Endothelial cell of umbilical vein (primary cell): ENCODE results near the gene FASLG. TPM values are rescaled to one million over a fixed set of nuclear protein-coding genes. Genes with fewer than 3 reads are reported as not detected.

ENCODE experiments used
- Bru-seq: library from RNA; stranded (reverse); fragments of 400-500 nt; gene quantifications from one replicate; lab custom pipeline; 2021; lab: Mats Ljungman, UMichigan
- BruChase-seq, 2 experiments: library from RNA; stranded (reverse); fragments of 400-500 nt; gene quantifications; one replicate each; lab custom pipeline; 2021; lab: Mats Ljungman, UMichigan
- BruUV-seq: library from RNA; stranded (reverse); fragments of 400-500 nt; replicated peaks from 2 replicates; lab custom pipeline; 2021; lab: Mats Ljungman, UMichigan
- CTCF ChIA-PET: fragments of 300-600, 350-600 bp; sonication (Branson Sonifier 250); formaldehyde crosslinking; loops from one replicate; lab custom pipeline; 2021; ENCODE audit warnings: antibody characterized with exemption, inconsistent platforms; lab: Charles Lee
- POLR2A ChIA-PET: fragments of 300-600, 350-600 bp; sonication (Branson Sonifier 250); formaldehyde crosslinking; loops from one replicate; lab custom pipeline; 2021; ENCODE audit warnings: antibody characterized with exemption, inconsistent platforms; lab: Charles Lee
- DNase-seq: peaks from one replicate; pipeline ENCODE4 v3.0.0-alpha.2; 2011; ENCODE audit warnings: low read depth, low spot score
- FAIRE-seq: peaks from 2 replicates; lab custom pipeline; 2011; peaks lifted over from hg19 to GRCh38; lab: Jason Lieb, UNC
- H2AFZ ChIP-seq: 2 replicates; pipeline ENCODE4 v1.6.0; 2012; ENCODE audit warnings: low read depth, low read length, control low read depth, inconsistent platforms
- H3K27ac ChIP-seq: 2 replicates; pipeline ENCODE4 v1.5.1; 2011; ENCODE audit warnings: low read depth, mild to moderate bottlenecking, control low read depth, low read length, moderate library complexity; ENCODE audit not compliant: insufficient read depth
- H3K27me3 ChIP-seq, 2 experiments: 2 replicates each; pipeline versions ENCODE4 v1.6.0 to v1.6.1; 2011; ENCODE audit warnings: low read length in 2 of 2, mixed read lengths in 1 of 2; ENCODE audit not compliant: control insufficient read depth in 2 of 2, insufficient read depth in 2 of 2
- H3K36me3 ChIP-seq, 2 experiments: 2 replicates in 1 of 2; 3 replicates in 1 of 2; pipeline ENCODE4 v1.5.1; 2011; ENCODE audit warnings: low read length in 2 of 2, mild to moderate bottlenecking in 1 of 2, moderate library complexity in 1 of 2; ENCODE audit not compliant: control insufficient read depth in 2 of 2, insufficient read depth in 2 of 2; ENCODE audit errors: extremely low read depth in 1 of 2
- H3K4me1 ChIP-seq: 3 replicates; pipeline ENCODE4 v1.5.1; 2011; ENCODE audit warnings: mild to moderate bottlenecking, low read length; ENCODE audit not compliant: control insufficient read depth, insufficient read depth; ENCODE audit errors: extremely low read depth
- H3K4me2 ChIP-seq: 2 replicates; pipeline ENCODE4 v1.6.1; 2011; ENCODE audit warnings: low read length, control low read depth, mixed read lengths; ENCODE audit not compliant: insufficient read depth
- H3K4me3 ChIP-seq, 3 experiments: fragments of 200-600 bp in 1 of 3; sonication (generic), shearing (Covaris generic) in 1 of 3; replicated peaks in 1 of 3; 2 replicates each; pipeline ENCODE4 v1.5.1; 2011 to 2016; ENCODE audit warnings: control low read depth in 3 of 3, low read length in 3 of 3, mild to moderate bottlenecking in 2 of 3, inconsistent platforms in 1 of 3, low read depth in 1 of 3, moderate library complexity in 1 of 3; ENCODE audit not compliant: insufficient read depth in 1 of 3
- H3K79me2 ChIP-seq: 2 replicates; pipeline ENCODE4 v1.6.0; 2012; ENCODE audit warnings: low read length, inconsistent platforms; ENCODE audit not compliant: control insufficient read depth, insufficient read depth
- H3K9ac ChIP-seq: replicated peaks from 2 replicates; pipeline ENCODE3; 2011; ENCODE audit warnings: low read length, control low read depth; ENCODE audit not compliant: insufficient read depth; ENCODE audit errors: extremely low read depth
- H3K9me1 ChIP-seq: replicated peaks from 3 replicates; pipeline ENCODE4 v1.6.0; 2011; ENCODE audit warnings: mild to moderate bottlenecking, low read length; ENCODE audit not compliant: control insufficient read depth, insufficient read depth; ENCODE audit errors: extremely low read depth
- H3K9me3 ChIP-seq: replicated peaks from 2 replicates; pipeline ENCODE4 v1.5.1; 2012; ENCODE audit warnings: low read length, inconsistent platforms; ENCODE audit not compliant: control insufficient read depth, insufficient read depth
- H4K20me1 ChIP-seq: replicated peaks from 2 replicates; pipeline ENCODE3; 2011; ENCODE audit warnings: mild to moderate bottlenecking, low read length; ENCODE audit not compliant: control insufficient read depth, insufficient read depth; ENCODE audit errors: extremely low read depth
- CTCF ChIP-seq, 2 donors: IDR thresholded peaks; 1 replicate in 1 of 2; 2 replicates in 1 of 2; pipeline ENCODE4 v1.5.1; 2011; ENCODE audit warnings: low read length in 2 of 2, mild to moderate bottlenecking in 2 of 2, moderate library complexity in 2 of 2, control low read depth in 1 of 2, inconsistent platforms in 1 of 2, low read depth in 1 of 2; ENCODE audit not compliant: insufficient read depth in 1 of 2; ENCODE audit errors: extremely low read depth in 1 of 2
- EZH2 ChIP-seq: IDR thresholded peaks from 2 replicates; pipeline ENCODE4 v1.6.1; 2012; ENCODE audit warnings: borderline replicate concordance, low read depth, mild to moderate bottlenecking, moderate library complexity, low read length, inconsistent platforms; ENCODE audit not compliant: severe bottlenecking
- FOS ChIP-seq: IDR thresholded peaks from 2 replicates; pipeline ENCODE4 v1.6.1; 2011; ENCODE audit warnings: mild to moderate bottlenecking, low read length, moderate library complexity, borderline replicate concordance; ENCODE audit not compliant: insufficient read depth
- MAX ChIP-seq: IDR thresholded peaks from 2 replicates; pipeline ENCODE4 v1.6.1; 2011; ENCODE audit not compliant: insufficient read depth, insufficient read length
- POLR2A ChIP-seq: IDR thresholded peaks from 2 replicates; pipeline ENCODE4 v1.6.1; 2012; ENCODE audit warnings: low read depth, mild to moderate bottlenecking, control low read depth, low read length
- dilution Hi-C: fragments of 300-500 bp; cut with MboI; formaldehyde crosslinking; loops from one replicate; pipeline ENCODE4 v1.15.0; 2019; ENCODE audit warnings: low sequenced_read_pairs; ENCODE audit not compliant: extremely low pct_ligation_motif_present
- intact Hi-C: fragments of 100-400 bp; cut with micrococcal nuclease; formaldehyde crosslinking; loops from one replicate; pipeline ENCODE4 v1.10.0; 2022
- long read RNA-seq: library from polyadenylated mRNA; stranded (forward); transcript quantifications from one replicate; pipeline ENCODE4 v2.0.0, GENCODE V29; 2021
- polyA minus RNA-seq, 3 experiments: library from RNA; depleted of rRNA, polyadenylated mRNA; stranded (reverse); fragments of >200 nt; gene quantifications; 1 replicate in 1 of 3; 2 replicates in 2 of 3; pipeline ENCODE4 v1.2.3, GENCODE V29; 2011
- polyA plus RNA-seq, 4 experiments: library from polyadenylated mRNA; depleted of rRNA in 3 of 4; stranded (reverse) in 3 of 4; unstranded in 1 of 4; fragments of >200 nt; gene quantifications; 2 replicates each; pipeline versions ENCODE4 v1.2.1 to v1.2.3, GENCODE V29; 2011 to 2012; ENCODE audit warnings: missing spikeins in 1 of 4
- total RNA-seq: library from RNA; stranded (reverse); gene quantifications from 2 replicates; pipeline ENCODE4 v1.2.3, GENCODE V29; 2021

The FASLG gene
- not detected in 2 replicates for total RNA-seq
- not detected in 2 replicates for polyA plus RNA-seq
- polyA plus RNA-seq (2011; cell fraction: cytosol; rRNA removed), result not detected in 2 replicates
- not detected in 2 replicates for polyA plus RNA-seq (2011; cell fraction: nucleus; rRNA removed)
- not detected in 2 replicates for polyA plus RNA-seq (2012)
- not detected in 2 replicates for polyA minus RNA-seq
- polyA minus RNA-seq (2011; cell fraction: cytosol; rRNA and poly(A)+ RNA removed), result not detected
- polyA minus RNA-seq (2011; cell fraction: nucleus; rRNA and poly(A)+ RNA removed), result not detected in 2 replicates
- not detected for Bru-seq, nascent RNA
- BruChase-seq, experiment 1, labeled RNA remaining after a 6-hour chase, result not detected
- BruChase-seq, experiment 2, labeled RNA remaining after a 2-hour chase, result percentile 2 among the genes with signal in this experiment
- long read RNA-seq, result 0 reads

- H3K9me1 ChIP-seq, result no peaks in the 10 kb centered on the region
- H3K27me3 ChIP-seq, result peaks cover 0 to 2% of the 10 kb centered on the region in 2 experiments
- H2AFZ ChIP-seq, result no peak within 1 kb of the TSS
- no peak within 1 kb of the TSS for H3K27ac ChIP-seq
- no peaks in the 10 kb centered on the region for H4K20me1 ChIP-seq
- BruUV-seq, result no TSS peak
- TF ChIP-seq MAX, result no peak
- TF ChIP-seq CTCF (IDR thresholded peaks at IDR 0.05; ENCODE audit: extremely low read depth in 1 of 2, insufficient read depth in 1 of 2, low read depth in 1 of 2, low read length in 2 of 2), result no peak
- no peak for TF ChIP-seq EZH2
- TF ChIP-seq POLR2A, result no peak
- TF ChIP-seq FOS, result no peak
- no peaks in the 10 kb centered on the region for H3K79me2 ChIP-seq
- no peak within 1 kb of the TSS for H3K4me3 ChIP-seq
- H3K9ac ChIP-seq, result no peak within 1 kb of the TSS
- intact Hi-C loops, result no loop called here
- POLR2A ChIA-PET, result no interaction called here
- CTCF ChIA-PET, result interaction anchor here (1.3 kb wide), 1 partner anchor 8 kb away, joined by 3 read pairs; no protein-coding TSS in a partner anchor
- peaks cover 6% of the 10 kb centered on the region for H3K4me1 ChIP-seq
- no peaks in the 10 kb centered on the region for H3K9me3 ChIP-seq
- FAIRE-seq, result no peak
- no peak for DNase-seq
- no peak within 1 kb of the TSS for H3K4me2 ChIP-seq
- H3K36me3 ChIP-seq, result no peaks in the 10 kb centered on the region
- dilution Hi-C loops, result no loop called here
Measured at GRCh38 chr1:172658871-172659453, at the start of gene FASLG. Gene FASLG (plus strand): TSS chr1:172659103. CDS start chr1:172659202, 99 bp downstream.
